Bronchial epithelial cell (primary cell): Measurements from ENCODE around the gene AUTS2. TPM values are rescaled to one million over a fixed set of nuclear protein-coding genes. Genes with fewer than 3 reads are reported as not detected.

ENCODE experiments used
- DNase-seq: peaks from one replicate; pipeline ENCODE4 v3.0.0-alpha.2; 2010; ENCODE audit warnings: low read depth
- FAIRE-seq: peaks from 2 replicates; lab custom pipeline; 2011; peaks lifted over from hg19 to GRCh38; lab: Jason Lieb, UNC
- H3K27me3 ChIP-seq: 2 replicates; pipeline ENCODE4 v1.5.1; 2011; ENCODE audit warnings: low read length; ENCODE audit not compliant: control insufficient read depth, insufficient read depth
- H3K36me3 ChIP-seq: 2 replicates; pipeline ENCODE4 v1.5.1; 2011; ENCODE audit warnings: low read length; ENCODE audit not compliant: control insufficient read depth, insufficient read depth
- H3K4me3 ChIP-seq: 2 replicates; pipeline ENCODE4 v1.5.1; 2011; ENCODE audit warnings: mild to moderate bottlenecking, low read depth, low read length, control low read depth
- total RNA-seq: library from RNA; depleted of rRNA; stranded (reverse); fragments of >200 nt; gene quantifications from 2 replicates; pipeline ENCODE4 v1.2.1, GENCODE V29; 2014
- TF ChIP-seq, protein P1 (sequence below): IDR thresholded peaks from 2 replicates; pipeline ENCODE4 v1.5.1; 2011; ENCODE audit warnings: mild to moderate bottlenecking, moderate library complexity, low read length, control low read depth, inconsistent platforms; ENCODE audit not compliant: insufficient read depth, severe bottlenecking

The AUTS2 gene
- total RNA-seq, 1 donor from 2014 or later, result 9.5 TPM

DNA sequence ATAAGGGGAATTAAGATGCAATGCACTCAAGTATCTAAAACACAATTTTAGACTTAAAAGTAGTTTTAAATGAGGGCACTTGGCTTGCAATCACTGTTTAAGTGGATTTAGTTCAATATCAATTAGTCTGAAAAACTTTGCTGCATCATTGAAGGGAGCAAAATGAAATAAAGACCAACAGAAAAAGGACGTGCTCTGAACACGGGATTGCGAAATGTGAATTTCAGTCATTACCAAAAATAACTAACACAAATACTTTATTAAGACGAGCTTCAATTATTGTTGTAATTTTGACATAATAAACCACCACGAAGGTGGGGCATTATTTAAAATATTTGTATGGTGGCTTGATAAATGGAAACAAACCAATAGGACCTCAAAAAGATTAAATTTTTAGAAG, 1171.9 kb downstream of the AUTS2 start:
- H3K36me3 ChIP-seq, result peaks cover 27% of the 10 kb centered on the region
- FAIRE-seq, result no peak

DNA sequence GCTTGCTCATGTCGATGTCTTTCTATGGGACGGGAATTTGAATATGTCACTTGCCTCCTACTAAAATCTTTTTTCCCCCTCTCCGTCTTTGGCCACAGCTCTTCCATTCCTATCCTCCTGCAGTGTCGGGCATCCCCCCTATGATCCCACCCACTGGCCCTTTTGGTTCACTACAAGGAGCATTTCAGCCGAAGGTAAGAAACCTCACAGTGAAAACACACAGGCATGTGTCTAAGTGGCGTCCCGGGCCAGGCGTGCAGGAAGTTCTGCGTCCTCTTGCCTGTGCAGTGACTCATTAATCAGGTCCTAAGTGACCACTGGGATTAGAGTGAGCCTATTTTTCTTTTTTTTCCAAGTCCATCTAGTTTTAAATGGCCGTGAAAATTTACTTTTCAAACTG, 1173.2 kb downstream of the AUTS2 start:
- Histone ChIP-seq H3K27me3 (no peaks in the 10 kb centered on the region), H3K36me3 (peaks cover 22% of the 10 kb centered on the region)
- TF ChIP-seq, protein P1, sequence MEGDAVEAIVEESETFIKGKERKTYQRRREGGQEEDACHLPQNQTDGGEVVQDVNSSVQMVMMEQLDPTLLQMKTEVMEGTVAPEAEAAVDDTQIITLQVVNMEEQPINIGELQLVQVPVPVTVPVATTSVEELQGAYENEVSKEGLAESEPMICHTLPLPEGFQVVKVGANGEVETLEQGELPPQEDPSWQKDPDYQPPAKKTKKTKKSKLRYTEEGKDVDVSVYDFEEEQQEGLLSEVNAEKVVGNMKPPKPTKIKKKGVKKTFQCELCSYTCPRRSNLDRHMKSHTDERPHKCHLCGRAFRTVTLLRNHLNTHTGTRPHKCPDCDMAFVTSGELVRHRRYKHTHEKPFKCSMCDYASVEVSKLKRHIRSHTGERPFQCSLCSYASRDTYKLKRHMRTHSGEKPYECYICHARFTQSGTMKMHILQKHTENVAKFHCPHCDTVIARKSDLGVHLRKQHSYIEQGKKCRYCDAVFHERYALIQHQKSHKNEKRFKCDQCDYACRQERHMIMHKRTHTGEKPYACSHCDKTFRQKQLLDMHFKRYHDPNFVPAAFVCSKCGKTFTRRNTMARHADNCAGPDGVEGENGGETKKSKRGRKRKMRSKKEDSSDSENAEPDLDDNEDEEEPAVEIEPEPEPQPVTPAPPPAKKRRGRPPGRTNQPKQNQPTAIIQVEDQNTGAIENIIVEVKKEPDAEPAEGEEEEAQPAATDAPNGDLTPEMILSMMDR, result no peak

More for the DNA sequence above, 1171.9 kb downstream of the AUTS2 start:
- TF ChIP-seq, protein P1, result no peak
- Histone ChIP-seq H3K27me3 (no peaks in the 10 kb centered on the region), H3K4me3 (no peak overlapping the region)
- DNase-seq, result no peak

DNA sequence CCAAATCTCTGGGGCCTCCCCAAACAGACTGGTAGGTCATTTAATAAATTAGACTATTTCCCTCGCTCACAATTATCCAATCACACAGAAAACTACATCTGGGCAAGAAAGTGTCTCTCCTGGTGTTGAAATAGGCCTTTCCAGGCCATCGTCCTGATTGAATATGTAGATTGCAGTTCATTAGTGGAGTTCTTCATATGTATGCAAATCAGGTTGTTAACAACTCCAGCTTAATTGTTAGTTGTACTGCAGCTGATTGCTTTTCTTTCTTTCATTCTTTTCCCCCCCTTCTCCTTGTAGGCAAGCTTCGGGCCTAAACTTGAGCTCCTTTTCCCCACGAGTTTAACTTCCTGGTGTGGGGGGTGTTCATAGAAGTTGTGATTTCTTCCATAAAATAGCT, 1174.6 kb downstream of the AUTS2 start:
- DNase-seq, result no peak
- Histone ChIP-seq H3K4me3 (no peak overlapping the region), H3K36me3 (peaks cover 22% of the 10 kb centered on the region), H3K27me3 (no peaks in the 10 kb centered on the region)
- TF ChIP-seq, protein P1, result no peak
- no peak for FAIRE-seq

More for the DNA sequence above, 1173.2 kb downstream of the AUTS2 start:
- H3K4me3 ChIP-seq, result no peak overlapping the region
- peak; percentile 23 for FAIRE-seq
- no peak for DNase-seq

DNA sequence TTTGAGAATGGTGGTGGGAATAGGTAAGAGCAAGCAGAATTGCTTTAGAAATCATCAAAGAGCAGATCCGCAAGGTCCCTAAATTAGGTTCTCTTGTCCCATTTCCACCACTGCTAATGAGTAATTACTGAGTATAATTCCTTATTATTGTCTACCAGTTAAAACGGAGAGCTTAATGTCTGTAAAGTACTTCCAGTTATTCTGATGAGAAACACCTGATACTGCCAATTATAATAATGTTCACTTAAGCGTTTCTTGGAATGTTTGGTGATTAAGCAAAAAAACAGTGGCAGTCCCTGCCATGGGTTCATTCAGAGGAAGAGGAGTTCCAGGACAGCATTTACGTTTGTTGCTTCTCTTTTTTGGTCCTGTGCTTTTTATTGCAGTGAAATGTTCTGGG, 1175.1 kb downstream of the AUTS2 start:
- Histone ChIP-seq H3K36me3 (peaks cover 21% of the 10 kb centered on the region), H3K27me3 (no peaks in the 10 kb centered on the region), H3K4me3 (no peak overlapping the region)
- FAIRE-seq, result no peak
- TF ChIP-seq, protein P1, result no peak
- no peak for DNase-seq

DNA sequence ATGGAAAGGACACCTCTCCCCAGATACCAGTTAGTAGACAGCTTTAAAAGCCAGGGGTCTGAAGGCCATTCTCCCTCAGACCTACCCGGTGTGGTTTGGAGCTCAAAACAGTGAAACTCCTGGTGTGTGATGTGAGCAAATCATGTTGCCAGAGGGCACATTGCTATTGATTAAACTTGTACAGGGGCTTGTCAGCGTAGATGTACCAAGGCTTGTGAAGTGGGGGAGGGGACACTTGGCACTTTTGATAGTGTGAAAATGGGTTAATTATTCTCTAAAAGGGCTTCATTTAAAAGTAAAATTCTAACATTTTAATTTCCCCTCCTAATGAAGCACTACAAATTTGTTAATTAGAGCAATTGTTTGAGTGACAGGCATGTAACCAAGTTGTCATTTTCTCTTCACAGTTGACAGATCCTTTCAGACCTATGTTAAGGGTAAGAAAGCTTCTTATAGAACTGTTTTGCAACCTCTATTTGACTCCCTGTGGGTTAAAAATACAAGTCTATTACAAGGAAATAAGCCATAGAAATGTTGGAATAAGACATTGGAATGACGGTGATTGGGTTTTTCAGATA, 1176.8 kb downstream of the AUTS2 start:
- DNase-seq (no peak), FAIRE-seq (no peak)
- Histone ChIP-seq H3K27me3 (no peaks in the 10 kb centered on the region), H3K36me3 (peaks cover 21% of the 10 kb centered on the region), H3K4me3 (no peak overlapping the region)
- TF ChIP-seq, protein P1, result no peak
